Thyroid gland (tissue), 4 donors: ENCODE results near the gene GPR107.

Source experiments
- POLR2A ChIP-seq, 2 donors: fragments of 450-650 bp; IDR thresholded peaks; one replicate each; pipeline ENCODE4 v1.6.1; 2017; ENCODE audit warnings: antibody characterized with exemption in 2 of 2, mild to moderate bottlenecking in 2 of 2, moderate library complexity in 1 of 2
- TF ChIP-seq, protein P1 (sequence below), 6 experiments: fragments of 200-600 bp in 3 of 6; fragments of 450-650 bp in 3 of 6; sonication (generic) in 3 of 6; IDR thresholded peaks; one replicate each; pipeline ENCODE4 v1.5.1; 2016 to 2019; ENCODE audit warnings: antibody characterized with exemption in 6 of 6, mild to moderate bottlenecking in 2 of 6, inconsistent platforms in 1 of 6, moderate library complexity in 1 of 6

DNA sequence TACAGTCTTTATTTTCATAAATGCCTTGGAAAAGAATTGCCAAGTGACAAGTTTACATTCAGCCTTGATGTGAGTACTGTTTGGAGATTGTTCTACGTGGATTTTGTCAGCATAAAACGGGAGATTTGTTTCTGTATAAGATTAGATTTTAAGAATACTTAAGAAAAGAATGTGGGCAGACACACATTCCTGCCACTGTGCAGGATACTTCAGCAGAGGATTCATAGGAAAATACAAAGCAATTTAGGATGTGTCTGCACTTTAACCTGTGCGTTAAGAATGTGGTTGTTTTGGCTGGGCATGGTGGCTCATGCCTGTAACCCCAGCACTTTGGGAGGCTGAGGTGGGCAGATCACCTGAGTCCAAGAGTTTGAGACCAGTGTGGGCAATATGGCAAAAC is 37.2 kb downstream of the GPR107 start:
- TF ChIP-seq, protein P1, sequence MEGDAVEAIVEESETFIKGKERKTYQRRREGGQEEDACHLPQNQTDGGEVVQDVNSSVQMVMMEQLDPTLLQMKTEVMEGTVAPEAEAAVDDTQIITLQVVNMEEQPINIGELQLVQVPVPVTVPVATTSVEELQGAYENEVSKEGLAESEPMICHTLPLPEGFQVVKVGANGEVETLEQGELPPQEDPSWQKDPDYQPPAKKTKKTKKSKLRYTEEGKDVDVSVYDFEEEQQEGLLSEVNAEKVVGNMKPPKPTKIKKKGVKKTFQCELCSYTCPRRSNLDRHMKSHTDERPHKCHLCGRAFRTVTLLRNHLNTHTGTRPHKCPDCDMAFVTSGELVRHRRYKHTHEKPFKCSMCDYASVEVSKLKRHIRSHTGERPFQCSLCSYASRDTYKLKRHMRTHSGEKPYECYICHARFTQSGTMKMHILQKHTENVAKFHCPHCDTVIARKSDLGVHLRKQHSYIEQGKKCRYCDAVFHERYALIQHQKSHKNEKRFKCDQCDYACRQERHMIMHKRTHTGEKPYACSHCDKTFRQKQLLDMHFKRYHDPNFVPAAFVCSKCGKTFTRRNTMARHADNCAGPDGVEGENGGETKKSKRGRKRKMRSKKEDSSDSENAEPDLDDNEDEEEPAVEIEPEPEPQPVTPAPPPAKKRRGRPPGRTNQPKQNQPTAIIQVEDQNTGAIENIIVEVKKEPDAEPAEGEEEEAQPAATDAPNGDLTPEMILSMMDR (IDR thresholded peaks at IDR 0.05) = peak in 4 of 6 experiments; percentile 12 to 49 (median 42)
- no peak for TF ChIP-seq POLR2A (IDR thresholded peaks at IDR 0.05)
